GM18858 (cell line): ENCODE data around the gene CAMSAP1.

ENCODE experiments used
- ATAC-seq: cut with Tn5 transposase; IDR thresholded peaks from one replicate; pipeline ENCODE4 v1.9.1; 2021; ENCODE audit not compliant: unreplicated experiment

Gene CAMSAP1

DNA sequence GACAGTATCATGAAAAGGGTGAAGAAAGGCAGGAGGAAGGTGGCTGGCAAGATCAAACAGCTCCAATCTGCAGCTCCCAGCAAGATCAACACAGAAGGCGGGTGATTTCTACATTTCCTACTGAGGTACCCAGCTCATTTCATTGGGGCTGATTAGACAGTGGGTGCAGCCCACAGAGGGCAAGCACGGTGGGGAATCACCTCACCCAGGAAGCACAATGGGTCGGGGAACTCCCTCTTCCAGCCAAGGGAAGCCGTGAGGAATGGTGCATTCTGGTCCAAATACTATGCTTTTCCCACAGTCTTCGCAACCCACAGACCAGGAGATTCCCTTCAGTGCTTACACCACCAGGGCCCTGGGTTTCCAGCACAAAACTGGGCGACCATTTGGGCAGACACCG is 66.8 kb downstream of the CAMSAP1 start:
- no peak for ATAC-seq

DNA sequence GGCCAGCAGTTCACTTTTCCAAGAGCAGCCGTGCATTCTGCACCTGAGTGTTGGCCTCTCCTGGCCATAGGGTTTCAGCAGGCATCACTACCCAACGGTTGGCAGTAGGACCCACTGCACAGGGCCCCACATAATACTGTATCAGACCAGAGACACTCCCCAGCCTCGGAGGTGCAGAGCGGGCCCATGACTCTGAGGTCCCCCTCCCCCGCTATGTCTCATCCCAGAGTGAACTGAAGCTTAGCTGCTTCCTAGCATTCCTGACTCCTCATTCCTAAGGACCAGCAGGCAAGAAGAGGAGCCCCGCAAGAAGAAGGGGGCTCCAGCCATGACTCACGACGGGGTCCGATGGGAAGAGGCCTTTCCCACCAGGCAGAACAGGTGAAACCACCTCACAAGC is 67.2 kb downstream of the CAMSAP1 start:
- no peak for ATAC-seq

DNA sequence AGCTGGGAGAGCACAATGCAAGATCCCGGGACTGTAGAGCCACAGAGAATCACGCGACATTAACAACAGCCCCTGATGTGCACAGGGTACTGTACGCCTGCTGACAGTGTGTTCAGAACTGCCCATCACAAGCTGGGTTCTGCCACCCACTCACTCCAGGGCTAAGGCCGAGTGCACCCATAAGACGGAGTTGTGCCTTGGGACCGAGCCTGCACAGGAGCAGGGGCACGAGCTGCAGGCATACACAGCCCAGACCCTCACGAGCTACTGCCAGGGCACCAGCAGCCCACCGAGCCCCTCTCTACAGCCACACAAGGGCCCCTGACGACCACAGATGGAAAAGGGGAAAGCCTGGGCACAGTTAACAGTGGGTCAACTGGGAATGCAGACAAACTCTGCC is 67.8 kb downstream of the CAMSAP1 start:
- ATAC-seq, result no peak

DNA sequence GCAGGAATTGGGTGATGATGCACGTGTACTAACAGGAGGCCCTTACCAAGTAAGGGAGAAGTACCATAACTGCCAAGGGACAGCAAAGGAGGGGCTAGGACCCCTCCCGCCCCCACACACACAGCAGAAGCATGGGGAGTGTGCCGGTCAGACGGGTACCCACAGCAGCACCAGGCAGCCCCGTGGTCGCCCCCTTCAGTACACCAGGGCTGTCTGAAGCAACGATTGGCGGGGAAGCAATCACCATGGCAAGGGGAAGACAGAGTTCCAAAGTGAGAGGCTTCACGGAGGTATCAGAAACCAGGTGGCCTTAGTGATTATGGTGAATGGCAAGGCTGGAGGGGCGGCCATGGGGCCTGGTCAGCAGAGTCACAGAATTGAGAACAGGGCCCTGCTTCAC is 72.2 kb downstream of the CAMSAP1 start:
- no peak for ATAC-seq

DNA sequence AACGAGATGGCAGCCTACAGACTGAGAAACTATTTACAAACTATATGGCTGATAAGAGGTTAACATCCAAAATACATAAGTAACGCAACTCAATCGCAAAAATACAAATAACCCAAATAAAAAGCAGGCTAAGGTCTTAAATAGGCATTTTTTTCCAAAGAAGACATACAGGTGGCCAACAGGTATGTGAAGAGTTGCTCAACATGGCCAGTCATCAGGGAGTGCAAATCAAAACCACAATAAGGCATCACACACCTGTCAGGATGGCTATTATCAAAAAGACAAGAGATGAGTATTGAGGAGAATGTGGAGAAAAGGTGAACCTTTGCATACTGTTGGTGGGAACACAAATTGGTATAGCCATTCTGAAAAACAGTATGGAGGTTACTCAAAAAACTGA is 73.5 kb downstream of the CAMSAP1 start:
- ATAC-seq, result no peak

DNA sequence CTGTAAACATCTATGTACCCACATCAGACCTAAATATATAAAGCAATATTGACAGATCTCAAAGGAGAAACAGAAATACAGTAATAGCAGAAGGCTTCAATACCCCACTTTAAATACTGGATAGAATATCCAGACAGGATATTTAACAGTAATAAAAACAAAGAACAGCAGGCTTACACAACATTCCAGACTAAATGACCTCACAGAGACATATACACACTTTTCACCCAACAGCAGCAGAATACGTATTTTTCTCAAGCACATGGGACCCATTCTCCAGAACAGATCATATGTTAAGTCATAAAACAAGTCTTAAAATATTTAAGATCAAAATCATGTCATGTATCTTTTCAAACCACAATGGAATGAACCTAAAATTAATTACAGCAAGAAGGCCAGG is 76.8 kb downstream of the CAMSAP1 start:
- ATAC-seq, result no peak

DNA sequence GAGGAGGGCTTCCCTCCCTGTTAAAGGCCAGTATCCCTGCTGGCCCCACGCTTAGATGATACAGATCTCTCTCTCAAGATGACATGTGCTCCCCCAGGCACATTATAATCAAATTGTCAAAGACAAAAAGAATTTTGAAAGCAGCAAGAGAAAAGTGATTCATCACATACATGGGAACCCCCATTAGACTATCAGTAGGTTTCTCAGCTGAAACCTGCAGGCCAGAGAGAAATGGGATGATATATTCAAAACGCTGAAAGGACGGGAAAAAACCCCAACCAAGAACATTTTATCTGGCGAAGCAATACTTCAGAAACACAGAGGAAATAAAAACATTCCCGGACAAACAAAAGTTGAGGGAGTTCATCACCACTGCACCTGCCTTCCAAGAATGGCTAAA is 78.7 kb downstream of the CAMSAP1 start:
- ATAC-seq, result no peak

DNA sequence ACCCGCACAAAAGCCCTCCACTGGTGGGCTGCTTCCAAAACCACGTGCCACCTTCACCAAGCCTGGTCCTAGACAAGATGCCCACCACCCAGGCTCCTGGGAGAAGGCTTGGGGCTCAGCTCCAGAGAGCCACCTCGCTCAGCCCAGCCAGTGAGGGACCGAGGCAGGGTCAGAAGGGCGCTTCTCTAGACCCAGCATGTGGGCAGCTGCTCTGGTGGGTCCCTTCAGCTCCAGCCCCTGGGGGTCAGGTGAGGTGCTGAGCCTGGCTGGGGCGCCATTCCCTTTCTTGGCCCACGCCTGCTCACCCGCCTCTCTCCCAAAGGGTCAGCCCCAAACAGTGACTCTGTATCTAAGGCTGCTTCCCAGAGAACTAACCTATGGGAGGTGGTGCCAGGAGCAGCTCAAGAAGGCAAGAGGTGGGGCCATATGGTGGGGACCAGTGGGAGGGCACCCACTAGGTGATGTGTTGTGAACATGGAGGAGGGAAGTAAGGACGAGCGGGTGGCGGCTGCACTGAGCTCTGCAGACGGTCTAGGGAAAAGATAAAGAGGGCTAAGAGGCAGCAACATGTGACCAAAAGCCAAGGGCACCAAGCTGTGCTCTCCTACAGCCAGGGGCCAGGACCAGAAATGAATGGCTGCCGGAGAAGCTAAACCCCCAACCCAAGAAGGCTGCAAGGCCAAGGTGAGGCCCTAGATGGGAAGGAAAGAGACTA is 79.3 kb downstream of the CAMSAP1 start:
- ATAC-seq, result no peak

DNA sequence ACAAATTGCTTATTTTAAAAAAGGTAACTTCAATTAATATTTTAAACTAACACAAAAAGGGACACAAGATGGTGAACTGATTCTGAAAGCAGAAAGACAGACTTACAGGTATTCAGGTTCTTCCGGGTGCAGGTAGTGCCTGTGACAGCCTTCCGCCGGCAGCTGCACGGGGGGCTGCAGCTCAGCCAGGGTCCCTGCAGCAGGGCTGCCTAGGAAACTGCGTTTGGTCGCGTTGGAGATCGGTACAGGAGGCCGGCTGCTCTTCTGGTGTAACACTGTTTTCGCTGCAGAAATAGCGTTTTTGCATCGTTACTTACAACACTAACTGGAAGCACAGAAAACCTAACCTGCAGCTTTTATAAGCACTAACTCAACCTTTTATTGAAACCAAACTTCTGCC is 80.0 kb downstream of the CAMSAP1 start:
- no peak for ATAC-seq

DNA sequence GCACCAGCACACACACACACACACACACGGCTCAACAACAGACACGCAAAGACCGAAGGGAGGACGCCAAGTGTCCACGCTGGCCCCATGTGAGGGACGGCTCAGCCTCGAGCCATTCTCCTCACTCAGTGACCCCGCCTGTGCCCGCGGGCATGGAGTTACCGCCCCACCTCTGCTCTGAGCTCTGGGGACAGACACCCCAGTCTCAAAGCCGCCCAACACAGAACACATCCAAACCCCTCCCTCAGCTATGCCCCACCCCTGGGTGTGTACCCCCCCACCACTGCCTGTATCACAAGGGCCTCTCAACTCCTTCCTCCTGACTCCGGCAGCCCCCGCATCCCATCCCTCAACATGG is 81.2 kb downstream of the CAMSAP1 start:
- ATAC-seq, result no peak

DNA sequence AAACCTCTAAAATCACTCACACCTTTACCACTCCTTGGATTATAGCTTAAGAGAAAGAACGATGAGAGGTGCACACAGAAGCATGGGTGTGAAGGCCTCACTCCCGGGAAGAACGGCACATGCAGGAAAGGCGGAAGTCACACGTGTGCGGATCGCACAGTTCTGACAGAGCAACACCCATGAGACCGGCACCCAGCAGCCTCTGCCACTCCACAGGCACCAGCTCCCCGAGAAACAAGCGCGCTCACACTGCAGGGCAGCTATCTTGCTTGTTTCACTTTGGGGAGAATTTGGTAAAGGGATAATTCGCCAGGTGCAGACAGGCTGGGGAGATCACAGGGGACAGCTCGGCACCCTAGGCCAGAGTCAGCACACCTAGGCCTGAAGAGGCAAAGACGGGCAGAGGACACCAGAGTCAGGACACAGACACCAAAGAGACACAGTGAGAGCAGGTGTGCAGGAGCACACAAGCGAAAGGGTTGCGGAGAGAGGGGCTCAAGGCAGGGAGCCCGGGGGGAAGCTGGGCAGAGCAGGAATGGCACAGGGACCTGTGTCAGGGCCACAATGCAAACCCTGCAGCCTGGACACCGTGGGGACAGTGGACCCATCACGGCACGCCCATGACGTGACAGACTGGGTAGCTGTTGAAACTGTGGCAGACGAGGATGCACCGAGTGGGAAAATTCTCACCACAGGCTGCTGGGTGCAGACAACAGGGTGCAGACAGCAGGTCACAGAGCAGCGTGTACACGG is 81.7 kb downstream of the CAMSAP1 start:
- ATAC-seq, result no peak

DNA sequence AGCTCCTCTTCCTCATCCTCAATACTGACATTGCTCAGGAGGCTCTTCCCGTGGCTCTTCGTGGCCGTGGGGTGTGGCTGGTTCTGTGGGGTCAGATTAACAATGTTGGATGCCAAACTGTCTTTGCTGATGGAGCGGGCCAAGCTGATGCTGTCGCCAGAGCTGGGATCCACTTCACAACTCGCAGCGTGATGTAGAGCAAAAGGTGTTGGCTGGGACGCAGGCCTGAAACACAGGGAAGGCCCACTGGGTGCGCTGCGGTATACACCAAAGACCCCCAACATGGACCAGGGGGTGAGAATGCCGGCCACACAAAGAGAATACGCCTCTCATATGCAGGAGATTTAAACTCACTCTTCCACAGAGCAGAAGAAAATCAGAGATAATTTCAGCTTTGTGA is 84.3 kb downstream of the CAMSAP1 start:
- ATAC-seq, result no peak

DNA sequence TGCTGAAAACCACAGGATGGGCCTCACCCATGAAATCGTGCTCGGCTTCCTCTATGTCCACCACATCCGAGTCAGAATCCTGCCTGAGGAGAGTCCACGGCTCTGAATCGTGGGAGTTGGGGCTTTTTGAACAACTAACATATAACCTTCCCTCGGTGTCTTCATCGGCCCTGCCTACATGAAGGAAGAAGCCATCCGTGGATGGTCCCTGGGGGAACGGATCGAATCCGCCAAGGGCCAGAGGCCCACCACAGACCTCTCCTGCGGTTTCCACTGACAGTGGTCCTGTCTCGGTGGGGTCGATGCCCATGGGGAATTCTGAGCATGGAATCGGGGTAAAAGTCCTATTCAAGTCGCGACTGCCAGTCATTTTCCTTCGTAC is 85.0 kb downstream of the CAMSAP1 start:
- ATAC-seq, result no peak

DNA sequence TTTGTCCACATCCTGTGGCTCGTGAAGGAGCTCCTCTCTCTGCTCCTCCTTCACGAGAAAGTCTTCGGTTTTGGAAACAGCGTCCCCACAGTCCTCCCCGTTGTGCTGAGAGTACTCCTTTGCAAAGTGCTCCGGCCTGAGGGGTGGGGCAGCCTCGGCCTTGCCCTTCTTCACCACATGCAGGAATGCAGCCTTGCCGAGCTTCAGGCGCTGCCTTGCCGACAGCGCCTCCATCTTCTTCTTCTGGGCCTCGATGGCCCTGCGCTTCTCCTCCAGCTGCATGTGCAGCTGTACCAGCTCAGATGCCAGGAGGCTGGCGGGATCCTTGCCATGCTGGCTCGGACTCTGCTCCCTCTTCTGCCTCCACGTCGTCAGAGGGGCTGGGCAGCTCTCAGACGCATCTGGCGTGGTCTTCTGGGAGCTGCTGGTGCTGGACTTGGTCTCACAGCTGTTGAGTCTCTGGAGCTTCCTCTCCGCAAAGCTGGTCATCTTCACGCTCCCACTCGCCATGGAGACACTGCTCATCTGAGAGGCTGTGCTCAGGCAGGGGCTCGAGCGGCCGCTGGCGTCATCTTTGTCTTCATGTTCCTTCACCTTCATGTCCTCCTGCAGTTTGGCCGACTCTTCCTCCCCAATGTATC is 85.5 kb downstream of the CAMSAP1 start:
- no peak for ATAC-seq

DNA sequence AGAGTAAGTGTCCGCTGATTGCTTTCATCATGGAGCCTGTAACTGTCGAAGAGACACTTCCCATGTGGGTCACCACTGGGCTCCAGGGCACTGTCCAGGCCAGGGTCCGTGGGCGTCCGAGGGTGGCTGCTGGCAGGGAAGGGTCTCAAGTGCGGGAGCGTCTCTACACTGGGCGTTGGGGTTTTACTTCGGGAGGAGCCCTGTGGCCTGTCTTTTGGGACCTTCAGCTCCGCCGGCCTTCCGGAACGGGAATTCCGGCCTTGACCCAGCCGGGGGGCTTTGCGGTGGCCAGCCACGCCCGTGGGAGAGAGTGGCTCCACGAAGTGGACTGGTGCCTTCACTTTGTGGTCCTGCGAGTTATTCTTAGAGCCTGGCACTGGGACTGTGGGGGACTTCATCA is 86.2 kb downstream of the CAMSAP1 start:
- no peak for ATAC-seq

DNA sequence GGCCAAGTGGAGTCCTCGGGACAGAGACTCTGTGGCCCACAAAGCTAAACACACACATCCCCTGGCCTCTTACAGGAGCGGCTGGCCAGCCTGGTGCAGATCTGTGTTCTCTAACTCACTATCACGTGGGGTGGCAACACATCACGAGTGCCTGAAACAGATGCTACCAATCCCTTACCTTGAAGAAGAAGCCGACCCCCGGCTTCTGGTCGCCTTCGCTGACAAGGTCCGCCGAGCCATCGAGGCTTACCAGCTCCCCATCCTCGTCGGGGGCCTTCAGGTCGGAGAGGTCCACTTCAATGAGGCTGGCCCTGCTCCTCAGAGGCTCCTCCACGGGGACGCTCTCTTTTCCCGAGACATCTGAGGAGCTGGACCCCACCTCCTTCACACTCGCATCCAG is 86.7 kb downstream of the CAMSAP1 start:
- no peak for ATAC-seq

DNA sequence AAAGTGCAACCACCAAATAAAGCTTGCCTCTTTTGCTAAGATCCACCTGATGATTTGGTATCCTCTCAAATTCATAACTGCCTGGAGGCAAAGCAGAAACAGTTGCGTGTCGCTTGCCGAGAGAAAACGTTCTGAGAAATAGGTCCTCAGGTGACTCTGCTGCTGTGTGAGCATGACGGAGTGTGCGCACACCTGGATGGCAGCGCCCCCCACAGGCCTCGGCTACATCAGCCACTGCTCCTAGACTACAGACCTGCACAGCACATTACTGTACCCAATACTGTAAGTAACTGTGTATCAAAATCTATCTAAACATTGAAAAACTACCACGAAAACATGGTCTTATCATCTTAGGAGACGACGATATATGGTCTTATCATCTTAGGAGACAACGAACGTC is 87.4 kb downstream of the CAMSAP1 start:
- no peak for ATAC-seq

DNA sequence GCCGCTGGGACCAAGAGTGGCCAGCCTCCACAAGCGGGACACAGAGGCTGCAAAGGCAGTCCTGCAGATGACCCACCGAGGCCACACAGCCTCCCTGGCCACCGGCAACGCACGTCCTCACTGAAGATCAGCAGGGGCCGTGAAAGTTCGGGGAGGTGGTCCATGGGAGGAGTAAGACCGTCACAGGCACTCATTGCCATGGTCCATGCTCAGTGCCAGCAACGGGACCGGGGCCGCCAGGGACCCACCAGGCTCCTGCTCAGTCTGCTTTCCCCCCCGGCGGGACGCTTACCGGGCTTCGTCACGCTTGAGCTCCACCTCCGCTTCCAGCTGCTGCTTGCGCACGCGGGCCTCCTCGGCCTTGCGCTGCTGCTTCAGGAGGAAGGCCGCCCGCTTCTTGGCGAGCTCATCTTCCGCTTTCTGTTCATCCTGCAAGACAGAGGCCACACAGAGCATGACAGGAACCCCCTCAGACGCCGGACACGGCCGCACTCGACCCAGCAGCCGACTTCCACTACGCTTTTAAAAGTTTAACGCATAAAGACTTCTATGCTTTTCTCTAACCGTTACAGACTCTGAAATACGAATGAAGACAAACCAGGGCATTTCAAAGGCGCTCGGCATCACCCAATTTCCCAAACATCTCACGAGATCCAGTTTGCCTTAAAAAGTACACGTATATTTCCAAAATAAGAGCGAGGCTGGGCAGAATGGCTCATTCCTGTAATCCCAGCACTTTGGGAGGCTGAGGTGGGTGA is 88.4 kb downstream of the CAMSAP1 start:
- no peak for ATAC-seq

DNA sequence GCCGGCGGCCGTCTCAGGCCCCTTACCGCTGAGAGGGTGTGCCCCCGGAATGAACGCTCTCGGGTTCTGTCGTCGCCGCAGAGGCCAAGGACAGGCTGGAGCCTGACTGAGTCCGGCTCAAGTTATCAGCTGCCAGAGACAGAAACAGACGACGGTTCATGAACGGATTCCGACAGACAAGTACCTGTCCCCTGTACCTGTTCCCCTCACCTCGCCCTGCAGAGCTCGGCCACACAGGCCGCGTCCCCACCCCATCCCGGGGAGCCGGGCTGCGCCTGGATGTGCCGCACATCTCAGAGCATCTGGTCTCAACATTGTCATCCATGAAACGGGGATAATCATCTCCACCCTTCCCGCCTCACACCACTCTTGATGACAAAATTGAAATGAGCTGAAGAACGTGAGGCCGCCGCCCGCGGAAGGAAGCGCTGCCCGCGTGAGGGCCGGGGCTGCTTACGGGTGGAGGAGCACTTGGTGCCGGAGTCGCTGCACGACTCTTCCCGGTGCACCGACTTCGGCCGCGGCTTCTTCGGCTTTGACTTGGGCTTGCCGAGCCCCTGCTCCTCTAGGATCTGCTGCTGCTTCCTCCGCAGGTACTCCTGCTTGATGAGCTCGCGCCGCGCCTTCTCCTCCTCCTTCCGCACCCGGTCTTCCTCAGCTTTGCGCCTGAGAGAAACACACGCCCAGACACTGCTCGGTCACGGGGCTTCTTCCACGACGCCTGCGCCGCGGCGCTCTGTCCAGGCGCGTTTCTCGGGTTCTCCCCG is 89.2 kb downstream of the CAMSAP1 start:
- no peak for ATAC-seq

DNA sequence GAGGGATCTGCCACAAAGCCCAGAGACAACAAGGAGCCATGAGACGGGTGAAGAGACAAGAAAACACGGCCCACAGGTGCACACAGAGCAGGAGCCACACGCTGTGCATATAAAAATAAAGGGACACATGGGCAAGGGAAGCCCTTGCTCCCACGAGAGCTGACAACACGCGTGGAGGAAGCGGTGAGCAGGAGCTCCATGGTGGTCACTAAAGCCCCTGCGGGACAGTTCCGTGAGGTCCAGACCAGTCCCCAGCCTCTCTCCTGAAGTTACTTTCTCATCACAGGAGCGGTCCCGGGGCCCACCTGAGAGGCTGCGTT is 90.7 kb downstream of the CAMSAP1 start:
- no peak for ATAC-seq
